ENCODE measurements around the gene CMSS1. TPM values are rescaled to one million over a fixed set of nuclear protein-coding genes. Genes with fewer than 3 reads are reported as not detected.
A peak's percentile ranks its signal among the peaks of the same experiment; 100 is the strongest.

The CMSS1 gene
- total and polyA plus RNA-seq, 3 donors from 2014 or later: 24.6 to 47.9 (median 24.9) TPM

GRCh38 chr3:99901200-99901926, 83.7 kb downstream of the CMSS1 start:
- WGBS, 2 donors: 41 to 52% methylated on average over 6 of the region's 6 CpGs
- no peaks in the 10 kb centered on the region for H3K36me3 ChIP-seq (ENCODE audit: low read depth, missing control alignments)
- peak overlapping the region; percentile 0 to 47 for H3K27ac ChIP-seq

GRCh38 chr3:99902091-99902490, 84.4 kb downstream of the CMSS1 start:
- H3K9me3 ChIP-seq: no peaks in the 10 kb centered on the region
- no peak for TF ChIP-seq CTCF (IDR thresholded peaks at IDR 0.05)
- no peak for TF ChIP-seq POLR2A (IDR thresholded peaks at IDR 0.05)
- no peaks in the 10 kb centered on the region for H3K27me3 ChIP-seq
- intact Hi-C loops (cut with DNase I; ENCODE audit: low total_unique reads): no loop called here
- H3K4me3 ChIP-seq: no peak overlapping the region
- H3K27ac ChIP-seq: peak overlapping the region in 1 of 2 donors; percentile 47
- H3K4me1 ChIP-seq: peaks cover 11% of the 10 kb centered on the region
- no peaks in the 10 kb centered on the region for H3K36me3 ChIP-seq (ENCODE audit: low read depth, missing control alignments)
- DNase-seq: no peak
- 76 to 80% methylated on average over 1 of the region's 1 CpG for WGBS, 2 donors

More at GRCh38 chr3:99901200-99901926, 83.7 kb downstream of the CMSS1 start:
- H3K4me1 ChIP-seq: peaks cover 11% of the 10 kb centered on the region
- peak; percentile 33 for DNase-seq
- intact Hi-C loops (cut with DNase I; ENCODE audit: low total_unique reads): no loop called here
- no peaks in the 10 kb centered on the region for H3K9me3 ChIP-seq
- TF ChIP-seq CTCF (IDR thresholded peaks at IDR 0.05) (no peak), POLR2A (IDR thresholded peaks at IDR 0.05) (no peak)
- no peaks in the 10 kb centered on the region for H3K27me3 ChIP-seq
- H3K4me3 ChIP-seq: no peak overlapping the region

- H3K36me3 ChIP-seq (ENCODE audit: low read depth, missing control alignments): no peaks in the 10 kb centered on the region
- peaks cover 11% of the 10 kb centered on the region for H3K4me1 ChIP-seq
- H3K27me3 ChIP-seq: no peaks in the 10 kb centered on the region
- no peaks in the 10 kb centered on the region for H3K9me3 ChIP-seq
- no peak overlapping the region for H3K4me3 ChIP-seq
- TF ChIP-seq POLR2A (IDR thresholded peaks at IDR 0.05) (no peak), CTCF (IDR thresholded peaks at IDR 0.05) (no peak)
- H3K27ac ChIP-seq: no peak overlapping the region
- intact Hi-C loops (cut with DNase I; ENCODE audit: low total_unique reads): no loop called here
- no peak for DNase-seq
Observed at GRCh38 chr3:99903869-99904268, 86.2 kb downstream of the CMSS1 start.

- TF ChIP-seq CTCF (IDR thresholded peaks at IDR 0.05): no peak
- no peak for TF ChIP-seq POLR2A (IDR thresholded peaks at IDR 0.05)
- H3K9me3 ChIP-seq: no peaks in the 10 kb centered on the region
- no peaks in the 10 kb centered on the region for H3K27me3 ChIP-seq
- DNase-seq: no peak
- 76 to 77% methylated on average over 2 of the region's 2 CpGs for WGBS, 2 donors
- no peaks in the 10 kb centered on the region for H3K36me3 ChIP-seq (ENCODE audit: low read depth, missing control alignments)
- H3K27ac ChIP-seq: no peak overlapping the region
- no peaks in the 10 kb centered on the region for H3K4me1 ChIP-seq
- H3K4me3 ChIP-seq: no peak overlapping the region
- intact Hi-C loops (cut with DNase I; ENCODE audit: low total_unique reads): no loop called here
Observed at GRCh38 chr3:99907959-99908544, 90.4 kb downstream of the CMSS1 start.
